Stimulated activated naive B cell treated with anti-CD40 and anti-IgM and Interleukin-4, amounts not matched to agents 10 μg/mL and 1 μg/mL and 100 μg/mL, for 72 hours (primary cell): Measurements from ENCODE around the gene TADA3.

Source experiments
- ATAC-seq, 2 donors: fragments of 150-1000 bp; cut with Tn5 transposase; replicated peaks; 2 replicates each; pipeline ENCODE4 v1.10.0; 2021; ENCODE audit warnings: moderate library complexity in 1 of 2
- DNase-seq: peaks from one replicate; pipeline ENCODE4 v3.0.0; 2021
- H3K27ac Mint-ChIP-seq: one replicate; pipeline ENCODE4 v1.8.0; 2022; ENCODE audit warnings: mild to moderate bottlenecking, mixed read lengths
- H3K27me3 Mint-ChIP-seq, 2 donors: one replicate each; pipeline ENCODE4 v1.8.0; 2022; ENCODE audit warnings: mixed read lengths in 2 of 2
- H3K36me3 Mint-ChIP-seq, 2 donors: one replicate each; pipeline ENCODE4 v1.8.0; 2022; ENCODE audit warnings: mixed read lengths in 2 of 2, mild to moderate bottlenecking in 1 of 2
- H3K4me1 Mint-ChIP-seq, 2 donors: one replicate each; pipeline ENCODE4 v1.8.0; 2022; ENCODE audit warnings: mixed read lengths in 2 of 2, mild to moderate bottlenecking in 1 of 2
- H3K4me3 Mint-ChIP-seq, 2 donors: one replicate each; pipeline ENCODE4 v1.8.0; 2022; ENCODE audit warnings: mild to moderate bottlenecking in 2 of 2, mixed read lengths in 2 of 2, moderate library complexity in 1 of 2
- H3K9me3 Mint-ChIP-seq, 2 donors: one replicate each; pipeline ENCODE4 v1.8.0; 2022; ENCODE audit warnings: mixed read lengths in 2 of 2, mild to moderate bottlenecking in 1 of 2

Gene TADA3, protein sequence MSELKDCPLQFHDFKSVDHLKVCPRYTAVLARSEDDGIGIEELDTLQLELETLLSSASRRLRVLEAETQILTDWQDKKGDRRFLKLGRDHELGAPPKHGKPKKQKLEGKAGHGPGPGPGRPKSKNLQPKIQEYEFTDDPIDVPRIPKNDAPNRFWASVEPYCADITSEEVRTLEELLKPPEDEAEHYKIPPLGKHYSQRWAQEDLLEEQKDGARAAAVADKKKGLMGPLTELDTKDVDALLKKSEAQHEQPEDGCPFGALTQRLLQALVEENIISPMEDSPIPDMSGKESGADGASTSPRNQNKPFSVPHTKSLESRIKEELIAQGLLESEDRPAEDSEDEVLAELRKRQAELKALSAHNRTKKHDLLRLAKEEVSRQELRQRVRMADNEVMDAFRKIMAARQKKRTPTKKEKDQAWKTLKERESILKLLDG

DNA sequence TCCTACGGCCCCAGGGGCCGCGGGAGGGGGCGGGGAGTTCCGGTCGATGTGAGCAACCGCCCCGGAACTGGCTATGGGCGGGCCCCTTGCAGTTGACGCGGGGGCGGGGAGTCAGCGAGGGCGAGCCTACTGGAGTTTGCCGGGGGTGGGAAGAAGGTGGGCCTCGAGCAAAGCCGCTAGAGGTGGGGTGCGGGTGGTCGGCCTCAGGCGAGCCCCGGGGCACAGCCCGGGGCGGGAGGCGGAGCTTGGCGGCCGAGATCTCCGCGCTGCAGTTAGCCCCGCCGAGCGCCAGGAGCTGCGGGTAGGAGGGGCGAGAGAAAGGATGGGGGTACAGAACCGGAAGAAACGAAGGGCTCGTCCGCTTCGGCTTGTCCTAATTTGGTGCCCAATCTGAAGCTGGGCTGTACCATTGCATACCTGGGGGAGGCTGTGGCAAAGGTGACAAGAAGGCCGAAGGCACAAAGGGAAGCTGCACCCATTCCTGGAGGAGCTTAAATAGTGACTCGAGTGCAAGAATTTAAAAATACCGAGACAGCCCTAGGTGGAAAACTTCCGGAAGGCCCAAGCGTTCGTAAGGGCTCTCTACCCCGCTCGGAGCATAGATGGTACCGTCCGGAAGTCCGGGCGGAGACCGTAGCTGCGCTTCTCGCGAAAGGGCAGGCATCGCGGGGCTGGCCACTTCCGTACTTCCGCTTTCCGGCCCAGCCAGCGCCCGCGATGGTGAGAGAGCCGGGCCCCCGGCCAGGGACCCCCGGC lies at the start of gene TADA3, which contains the start of gene ARPC4:
Gene TADA3 (minus strand): TSS at position 69 of the 756 bp plus-strand sequence. CDS start 1,007 bp downstream, outside the sequence.
Gene ARPC4 (plus strand): TSS at position 678 of the 756 bp plus-strand sequence. CDS start 40 bp downstream, at position 718.
- ATAC-seq (peak; percentile 71 to 76), DNase-seq (peak; percentile 91)
- peaks cover 55 to 73% of the 10 kb centered on the region in 2 donors for H3K36me3 Mint-ChIP-seq

DNA sequence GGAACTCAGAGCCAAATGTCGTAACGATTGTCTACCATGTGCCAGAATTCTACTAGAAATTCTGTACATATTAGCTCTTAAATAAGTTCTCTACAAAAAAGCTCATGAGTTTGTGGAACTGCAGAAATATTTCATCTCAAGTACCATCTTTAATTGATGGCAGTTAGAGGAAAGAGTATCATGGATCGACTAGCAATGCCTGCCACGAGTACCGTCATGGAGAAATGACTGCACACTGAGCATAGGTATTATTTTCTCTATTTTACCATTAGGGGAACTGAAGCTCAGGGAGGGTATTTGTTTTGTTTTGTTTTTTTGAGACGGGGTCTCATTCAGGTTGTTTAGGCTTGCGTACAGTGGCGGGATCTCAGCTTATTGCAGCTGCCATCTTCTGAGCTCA lies 48.7 kb upstream of the TADA3 start:
- no peak for ATAC-seq
- peaks cover 31 to 32% of the 10 kb centered on the region in 2 donors for H3K36me3 Mint-ChIP-seq
- no peak for DNase-seq
- H3K4me3 Mint-ChIP-seq: no peak overlapping the region
- H3K4me1 Mint-ChIP-seq: peaks cover 13 to 31% of the 10 kb centered on the region in 2 donors
- H3K27ac Mint-ChIP-seq: peak overlapping the region; percentile 67
- H3K27me3 Mint-ChIP-seq: no peaks in the 10 kb centered on the region
- no peaks in the 10 kb centered on the region for H3K9me3 Mint-ChIP-seq

More for the DNA sequence above, at the start of gene TADA3, which contains the start of gene ARPC4:
- Mint-ChIP-seq H3K27ac (peak within 1 kb of the TSS; percentile 100), H3K27me3 (no peaks in the 10 kb centered on the region), H3K9me3 (peaks cover 0 to 4% of the 10 kb centered on the region in 2 donors), H3K4me1 (peaks cover 41 to 74% of the 10 kb centered on the region in 2 donors), H3K4me3 (peak within 1 kb of the TSS; percentile 89 to 97)

DNA sequence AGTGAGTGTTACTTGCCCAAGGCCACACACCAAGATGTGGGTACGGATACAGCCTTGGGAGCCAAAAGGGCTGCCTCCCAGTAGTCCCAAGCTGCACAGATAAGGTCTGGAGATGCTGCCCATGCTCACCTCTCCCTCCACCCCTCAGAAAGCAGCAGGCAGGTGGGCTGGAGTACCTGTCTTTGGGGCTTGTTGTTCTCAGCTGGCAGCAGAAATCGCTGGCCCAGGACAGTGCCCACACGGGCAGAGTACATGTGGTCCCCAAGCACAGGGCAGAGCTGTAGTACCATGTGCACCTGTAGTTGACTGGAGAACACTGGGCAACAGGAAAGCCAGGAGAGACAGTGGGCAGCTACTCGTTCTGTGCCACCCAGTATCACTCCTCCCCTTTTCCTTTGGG lies 46.6 kb upstream of the TADA3 start:
- ATAC-seq (no peak), DNase-seq (no peak)
- Mint-ChIP-seq H3K4me3 (no peak overlapping the region), H3K4me1 (peaks cover 11 to 22% of the 10 kb centered on the region in 2 donors), H3K9me3 (no peaks in the 10 kb centered on the region), H3K27me3 (no peaks in the 10 kb centered on the region), H3K36me3 (peaks cover 45 to 50% of the 10 kb centered on the region in 2 donors), H3K27ac (no peak overlapping the region)

DNA sequence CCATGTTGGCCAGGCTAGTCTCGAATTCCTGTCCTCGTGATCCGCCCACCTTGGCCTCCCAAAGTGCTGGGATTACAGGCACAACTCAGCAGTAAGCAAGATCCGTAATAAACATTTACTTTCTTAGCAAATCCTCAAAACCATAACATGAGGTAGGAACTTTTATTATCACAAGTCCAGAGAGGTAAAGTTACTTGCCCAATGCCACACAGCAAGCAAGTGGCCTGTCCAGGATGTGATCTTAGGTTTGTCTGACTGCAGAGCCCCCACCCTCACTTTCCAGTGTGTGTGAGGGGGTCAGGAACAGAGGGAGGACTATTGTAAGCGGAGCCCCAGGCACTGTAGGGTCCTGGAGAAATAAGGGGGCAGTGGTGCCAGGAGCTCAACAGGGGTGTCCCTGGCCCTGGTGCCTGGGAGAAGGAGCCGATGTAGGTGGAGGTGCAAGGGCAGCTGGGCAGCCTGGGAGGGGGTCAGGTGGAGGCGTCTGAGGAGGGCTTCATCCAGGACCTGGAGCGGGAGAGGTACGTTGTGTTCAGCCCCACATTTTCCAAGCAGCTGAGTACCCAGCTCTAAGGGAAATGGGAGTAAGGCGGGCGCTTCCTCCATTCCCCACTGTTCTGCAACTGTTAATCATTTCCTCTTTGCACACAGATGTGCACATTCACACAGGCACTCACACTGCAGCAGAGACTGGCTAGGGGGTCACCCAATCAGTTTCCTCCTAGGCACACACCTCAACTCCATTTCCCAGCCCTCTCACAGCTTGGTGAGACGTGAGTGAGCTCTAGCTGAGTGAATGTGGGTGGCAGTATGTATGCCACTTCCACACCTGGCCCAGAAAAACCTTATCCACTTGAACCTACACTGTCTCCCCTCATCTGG lies 45.7 kb upstream of the TADA3 start:
- Mint-ChIP-seq H3K4me1 (peaks cover 10 to 13% of the 10 kb centered on the region in 2 donors), H3K27me3 (no peaks in the 10 kb centered on the region), H3K9me3 (no peaks in the 10 kb centered on the region), H3K4me3 (no peak overlapping the region), H3K27ac (no peak overlapping the region), H3K36me3 (peaks cover 41 to 56% of the 10 kb centered on the region in 2 donors)
- no peak for DNase-seq
- no peak for ATAC-seq

DNA sequence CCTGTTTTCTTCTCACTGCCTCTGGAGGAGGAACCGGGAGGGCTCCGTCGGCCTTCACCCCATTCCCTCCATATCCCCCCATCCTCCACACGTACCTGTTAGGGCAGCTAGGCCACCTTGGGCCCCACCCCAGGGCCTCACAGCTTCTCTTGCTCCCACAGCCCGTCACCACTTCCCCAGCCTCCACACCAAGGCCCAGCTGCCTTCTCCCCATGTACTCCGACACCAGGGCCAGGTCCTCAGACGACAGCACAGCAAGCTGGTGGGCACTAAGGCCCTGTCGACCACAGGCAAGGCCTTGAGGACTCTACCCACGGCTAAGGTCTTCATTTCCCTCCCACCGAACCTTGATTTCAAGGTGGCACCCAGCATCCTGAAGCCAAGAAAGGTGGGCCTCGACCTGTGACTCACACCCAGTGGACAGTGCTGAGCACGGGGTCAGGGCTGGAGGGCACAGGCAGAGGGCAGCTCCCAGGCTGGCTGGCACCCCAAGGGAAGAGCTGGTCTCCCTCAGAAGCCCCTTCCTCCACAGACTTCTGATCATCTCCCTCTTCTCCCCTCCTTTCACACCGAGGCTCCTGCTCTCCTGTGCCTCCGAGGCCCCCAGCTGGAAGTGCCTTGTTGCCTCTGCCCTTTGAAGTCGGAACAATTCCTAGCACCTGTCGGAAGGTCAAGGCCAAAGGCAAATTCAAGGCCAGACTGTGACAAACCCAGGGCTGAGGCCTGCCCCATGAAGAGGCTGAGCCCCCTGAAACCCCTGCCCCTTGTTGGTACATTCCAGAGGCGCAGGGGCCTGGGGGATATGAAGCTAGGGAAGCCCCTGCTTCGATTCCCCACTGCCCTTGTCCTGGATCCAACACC lies 42.5 kb upstream of the TADA3 start:
- Mint-ChIP-seq H3K27ac (peak overlapping the region; percentile 66), H3K4me3 (no peak overlapping the region), H3K27me3 (no peaks in the 10 kb centered on the region), H3K9me3 (no peaks in the 10 kb centered on the region), H3K36me3 (peaks cover 32 to 51% of the 10 kb centered on the region in 2 donors), H3K4me1 (peaks cover 0 to 2% of the 10 kb centered on the region in 2 donors)
- no peak for DNase-seq
- no peak for ATAC-seq

DNA sequence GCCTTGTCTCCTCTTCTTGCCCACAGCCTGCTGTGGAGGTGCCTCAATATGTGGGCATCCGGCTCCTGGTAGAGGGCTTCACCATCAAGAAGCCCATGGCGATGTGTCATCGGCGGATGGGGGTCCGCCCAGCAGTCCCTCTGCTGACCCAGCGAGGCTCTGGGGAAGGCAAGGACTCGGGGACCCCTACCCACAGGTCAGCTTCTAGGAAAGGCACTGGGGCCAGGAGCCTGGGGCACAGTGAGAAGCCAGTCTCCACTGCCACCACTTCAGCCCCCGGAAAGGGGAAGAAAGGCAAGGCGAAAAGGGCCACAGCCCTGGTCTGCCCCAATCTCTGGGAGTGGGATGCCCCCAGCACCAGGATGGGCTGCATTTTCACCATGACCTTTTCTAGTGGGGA lies 40.8 kb upstream of the TADA3 start:
- Mint-ChIP-seq H3K36me3 (peaks cover 42 to 59% of the 10 kb centered on the region in 2 donors), H3K9me3 (no peaks in the 10 kb centered on the region), H3K27ac (no peak overlapping the region), H3K4me3 (no peak overlapping the region), H3K27me3 (no peaks in the 10 kb centered on the region), H3K4me1 (peaks cover 0 to 2% of the 10 kb centered on the region in 2 donors)
- ATAC-seq (no peak), DNase-seq (no peak)

DNA sequence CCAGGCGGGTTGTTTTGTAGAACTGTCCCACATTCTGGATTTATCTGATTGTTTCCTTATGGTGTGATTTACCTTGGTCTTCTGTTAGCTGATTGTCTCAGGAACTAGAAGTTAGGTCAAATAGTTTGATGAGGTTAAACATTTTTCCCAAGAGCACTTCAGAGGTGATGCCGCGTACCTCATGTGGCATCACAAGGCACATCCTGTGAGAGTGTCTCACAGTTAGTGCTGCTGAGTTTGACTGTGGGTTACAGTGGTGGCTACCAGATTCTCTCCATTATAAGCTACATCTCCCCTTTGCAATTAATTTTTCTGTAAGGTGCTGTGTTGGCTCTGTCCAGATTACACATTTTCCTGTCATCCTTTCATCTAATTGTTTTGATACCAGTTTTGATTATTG lies 39.0 kb upstream of the TADA3 start:
- no peak overlapping the region for H3K27ac Mint-ChIP-seq
- DNase-seq (no peak), ATAC-seq (no peak)
- peaks cover 2 to 7% of the 10 kb centered on the region in 2 donors for H3K4me1 Mint-ChIP-seq
- no peaks in the 10 kb centered on the region for H3K27me3 Mint-ChIP-seq
- peaks cover 49 to 68% of the 10 kb centered on the region in 2 donors for H3K36me3 Mint-ChIP-seq
- no peak overlapping the region for H3K4me3 Mint-ChIP-seq
- H3K9me3 Mint-ChIP-seq: no peaks in the 10 kb centered on the region

DNA sequence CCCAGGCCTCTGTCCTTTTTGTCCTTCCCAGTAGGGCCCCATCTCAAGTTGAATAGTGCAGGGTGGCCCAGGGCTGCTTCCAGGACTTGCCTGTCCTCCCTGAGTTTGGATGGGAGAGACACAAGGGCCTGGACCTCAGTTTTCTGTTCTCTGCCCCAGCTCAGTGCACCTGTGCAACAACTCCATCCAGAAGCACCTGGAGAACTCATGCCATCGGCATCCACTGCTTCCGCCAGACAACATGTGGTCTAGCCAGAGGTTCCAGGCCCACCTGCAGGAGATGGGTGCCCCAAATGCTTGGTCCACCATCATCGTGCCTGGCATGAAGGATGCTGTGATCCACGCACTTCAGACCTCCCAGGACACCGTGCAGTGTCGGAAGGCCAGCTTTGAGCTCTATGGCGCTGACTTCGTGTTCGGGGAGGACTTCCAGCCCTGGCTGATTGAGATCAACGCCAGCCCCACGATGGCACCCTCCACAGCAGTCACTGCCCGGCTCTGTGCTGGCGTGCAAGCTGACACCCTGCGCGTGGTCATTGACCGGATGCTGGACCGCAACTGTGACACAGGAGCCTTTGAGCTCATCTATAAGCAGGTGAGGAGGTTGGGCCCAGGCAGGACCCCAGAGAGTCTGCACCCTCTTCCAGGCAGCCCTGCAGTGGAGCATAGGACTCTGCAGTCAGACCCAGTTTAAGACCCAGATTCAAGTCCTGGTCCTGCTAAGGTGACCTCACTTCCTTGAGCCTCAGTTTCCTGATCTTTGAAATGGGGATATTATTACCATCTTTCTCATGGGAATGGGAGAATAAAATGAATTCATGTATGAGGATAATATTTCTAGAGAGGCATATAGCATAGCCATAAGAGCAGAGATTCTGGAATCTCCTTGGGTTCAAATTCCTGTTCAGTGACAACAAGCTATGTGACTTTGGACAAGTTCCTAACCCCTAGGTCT lies 36.8 kb upstream of the TADA3 start:
- H3K27me3 Mint-ChIP-seq: no peaks in the 10 kb centered on the region
- DNase-seq (no peak), ATAC-seq (no peak)
- H3K4me3 Mint-ChIP-seq: no peak overlapping the region
- peaks cover 34 to 49% of the 10 kb centered on the region in 2 donors for H3K36me3 Mint-ChIP-seq
- H3K4me1 Mint-ChIP-seq: peaks cover 2 to 7% of the 10 kb centered on the region in 2 donors
- H3K27ac Mint-ChIP-seq: no peak overlapping the region
- H3K9me3 Mint-ChIP-seq: no peaks in the 10 kb centered on the region

DNA sequence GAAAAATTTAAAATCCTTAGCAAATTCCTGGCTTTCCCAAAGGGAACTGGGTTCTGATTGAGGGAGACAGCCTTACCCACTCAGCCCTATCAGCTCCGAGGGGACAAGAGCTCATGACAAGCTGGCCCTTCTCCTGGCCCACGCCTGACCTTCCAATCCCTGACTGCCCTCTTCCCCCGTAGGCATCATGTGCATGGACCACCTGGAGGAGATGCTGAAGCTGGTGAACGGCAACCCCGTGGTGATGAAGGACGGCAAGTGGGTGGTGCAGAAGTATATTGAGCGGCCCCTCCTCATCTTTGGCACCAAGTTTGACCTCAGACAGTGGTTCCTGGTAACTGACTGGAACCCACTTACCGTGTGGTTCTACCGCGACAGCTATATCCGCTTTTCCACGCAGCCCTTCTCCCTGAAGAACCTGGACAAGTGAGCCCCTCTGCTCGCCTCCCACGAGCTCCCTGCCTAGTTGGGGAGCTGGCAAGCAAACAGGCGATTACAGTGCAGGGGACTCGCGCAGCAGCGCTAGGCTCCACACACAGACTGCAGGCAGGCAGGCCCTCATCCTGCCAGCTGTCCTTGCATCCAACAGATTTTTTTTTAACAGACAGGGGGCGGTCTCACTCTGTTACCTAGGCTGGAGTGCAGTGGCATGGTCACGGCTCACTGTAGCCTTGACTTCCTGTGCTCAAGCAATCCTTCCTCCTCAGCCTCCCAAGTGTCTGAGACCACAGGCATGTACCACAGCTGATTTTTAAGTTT lies 34.7 kb upstream of the TADA3 start:
- peak; percentile 52 to 68 for ATAC-seq
- Mint-ChIP-seq H3K4me1 (peaks cover 2 to 7% of the 10 kb centered on the region in 2 donors), H3K9me3 (no peaks in the 10 kb centered on the region), H3K36me3 (peaks cover 30 to 33% of the 10 kb centered on the region in 2 donors), H3K27ac (no peak overlapping the region), H3K4me3 (no peak overlapping the region), H3K27me3 (no peaks in the 10 kb centered on the region)
- DNase-seq: no peak

DNA sequence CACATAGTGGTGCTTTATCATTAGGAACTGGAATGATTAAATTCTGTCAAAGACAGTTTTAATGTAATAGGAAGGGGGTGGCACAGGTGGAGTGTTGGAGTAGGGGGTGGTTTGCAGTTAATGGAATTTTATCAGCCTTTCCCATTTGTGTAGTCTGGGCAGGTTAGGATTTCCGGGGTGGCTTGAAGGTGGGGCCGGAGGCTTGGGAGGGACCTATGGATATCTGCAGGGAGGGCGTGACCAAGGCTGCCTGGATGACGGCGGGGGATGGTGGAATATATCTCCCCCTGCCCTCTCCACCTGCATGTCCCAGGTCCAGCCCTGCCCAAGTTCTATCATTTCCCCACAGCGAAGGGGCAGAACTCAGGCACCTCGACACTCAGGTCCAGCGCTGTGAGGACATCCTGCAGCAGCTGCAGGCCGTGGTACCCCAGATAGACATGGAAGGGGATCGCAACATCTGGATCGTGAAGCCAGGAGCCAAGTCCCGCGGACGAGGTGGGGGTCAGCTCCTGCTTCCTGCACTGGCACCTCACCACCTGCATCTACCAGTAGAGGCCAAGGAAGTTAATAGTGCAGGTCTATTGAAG lies 33.3 kb upstream of the TADA3 start:
- ATAC-seq: no peak
- no peak overlapping the region for H3K4me3 Mint-ChIP-seq
- peaks cover 29 to 34% of the 10 kb centered on the region in 2 donors for H3K36me3 Mint-ChIP-seq
- H3K27ac Mint-ChIP-seq: no peak overlapping the region
- H3K9me3 Mint-ChIP-seq: no peaks in the 10 kb centered on the region
- no peaks in the 10 kb centered on the region for H3K27me3 Mint-ChIP-seq
- DNase-seq: no peak
- H3K4me1 Mint-ChIP-seq: peaks cover 0 to 7% of the 10 kb centered on the region in 2 donors

DNA sequence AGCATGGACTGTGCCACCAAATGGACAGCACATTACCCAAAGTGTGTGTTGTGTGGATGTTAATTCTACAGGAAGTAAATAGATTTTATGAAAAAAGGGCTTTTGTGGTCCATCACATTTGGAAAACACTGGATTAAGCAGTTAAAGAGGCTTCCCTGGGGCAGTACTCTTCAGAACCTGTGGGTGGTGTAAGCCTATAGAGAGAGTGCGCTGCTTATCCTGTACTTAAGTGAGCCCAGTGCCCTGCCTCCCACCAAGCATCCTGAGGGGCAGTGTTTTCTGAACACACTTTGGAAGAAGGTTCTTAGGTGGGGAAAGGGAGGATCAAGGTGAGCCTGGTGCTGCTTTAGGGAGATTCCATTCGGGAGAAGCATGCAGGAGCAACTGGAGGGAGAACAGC lies 28.7 kb upstream of the TADA3 start:
- Mint-ChIP-seq H3K27ac (no peak overlapping the region), H3K4me1 (peaks cover 0 to 2% of the 10 kb centered on the region in 2 donors), H3K9me3 (no peaks in the 10 kb centered on the region), H3K27me3 (no peaks in the 10 kb centered on the region), H3K4me3 (no peak overlapping the region), H3K36me3 (peaks cover 20 to 29% of the 10 kb centered on the region in 2 donors)
- ATAC-seq: peak in 1 of 2 donors; percentile 48
- DNase-seq: no peak
